SU-DHL-6 (cell line): ENCODE results near the gene EXOC6.

Source experiments
- EZH2phosphoT487 ChIP-seq: fragments of 200-600 bp; sonication (generic), shearing (Covaris generic); conservative IDR thresholded peaks from 2 replicates; pipeline ENCODE4 v1.6.1; 2018; ENCODE audit warnings: mild to moderate bottlenecking, antibody characterized with exemption, low read length, moderate library complexity, mixed read lengths
- TF ChIP-seq, protein P1 (sequence below): fragments of 200-600 bp; sonication (generic); IDR thresholded peaks from one replicate; pipeline ENCODE4 v1.5.1; 2017; ENCODE audit warnings: antibody characterized with exemption, mild to moderate bottlenecking, low read length, moderate library complexity; ENCODE audit not compliant: insufficient read depth, poor library complexity, severe bottlenecking

- TF ChIP-seq, protein P1, sequence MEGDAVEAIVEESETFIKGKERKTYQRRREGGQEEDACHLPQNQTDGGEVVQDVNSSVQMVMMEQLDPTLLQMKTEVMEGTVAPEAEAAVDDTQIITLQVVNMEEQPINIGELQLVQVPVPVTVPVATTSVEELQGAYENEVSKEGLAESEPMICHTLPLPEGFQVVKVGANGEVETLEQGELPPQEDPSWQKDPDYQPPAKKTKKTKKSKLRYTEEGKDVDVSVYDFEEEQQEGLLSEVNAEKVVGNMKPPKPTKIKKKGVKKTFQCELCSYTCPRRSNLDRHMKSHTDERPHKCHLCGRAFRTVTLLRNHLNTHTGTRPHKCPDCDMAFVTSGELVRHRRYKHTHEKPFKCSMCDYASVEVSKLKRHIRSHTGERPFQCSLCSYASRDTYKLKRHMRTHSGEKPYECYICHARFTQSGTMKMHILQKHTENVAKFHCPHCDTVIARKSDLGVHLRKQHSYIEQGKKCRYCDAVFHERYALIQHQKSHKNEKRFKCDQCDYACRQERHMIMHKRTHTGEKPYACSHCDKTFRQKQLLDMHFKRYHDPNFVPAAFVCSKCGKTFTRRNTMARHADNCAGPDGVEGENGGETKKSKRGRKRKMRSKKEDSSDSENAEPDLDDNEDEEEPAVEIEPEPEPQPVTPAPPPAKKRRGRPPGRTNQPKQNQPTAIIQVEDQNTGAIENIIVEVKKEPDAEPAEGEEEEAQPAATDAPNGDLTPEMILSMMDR: no peak
- no peak for TF ChIP-seq EZH2phosphoT487
Measured at GRCh38 chr10:92822060-92822634, 26.2 kb upstream of the EXOC6 start.
